ENCODE measurements around the gene ANKRD13D. TPM values are rescaled to one million over a fixed set of nuclear protein-coding genes. Genes with fewer than 3 reads are reported as not detected.

Gene ANKRD13D
- total and polyA plus RNA-seq, 8 donors: 18.5 to 96.4 (median 36.8) TPM

GRCh38 chr11:67250059-67251043 is 38.8 kb upstream of the ANKRD13D start:
- H3K36me3 ChIP-seq: peaks cover 97 to 100% (median 98%) of the 10 kb centered on the region in 4 donors
- no peak for DNase-seq
- TF ChIP-seq POLR2AphosphoS5 (IDR thresholded peaks at IDR 0.05) (no peak), CTCF (IDR thresholded peaks at IDR 0.05) (no peak), POLR2A (IDR thresholded peaks at IDR 0.05) (no peak), EP300 (IDR thresholded peaks at IDR 0.05) (no peak)
- no peak overlapping the region for H3K4me3 ChIP-seq
- WGBS, 5 donors: 93 to 94% (median 93%) methylated on average over 37 of the region's 37 CpGs
- no peaks in the 10 kb centered on the region for H3K27me3 ChIP-seq
- intact Hi-C loops (cut with DNase I; ENCODE audit: low total_unique reads): loop anchor here (10.0 kb wide), 1 partner anchor 134 kb away; no protein-coding TSS in a partner anchor
- H3K4me1 ChIP-seq: peaks cover 0 to 43% (median 13%) of the 10 kb centered on the region in 4 donors
- H3K27ac ChIP-seq: no peak overlapping the region
- H3K9me3 ChIP-seq: no peaks in the 10 kb centered on the region

GRCh38 chr11:67251841-67252240 is 37.3 kb upstream of the ANKRD13D start:
- Histone ChIP-seq H3K27me3 (no peaks in the 10 kb centered on the region), H3K4me3 (no peak overlapping the region), H3K9me3 (no peaks in the 10 kb centered on the region), H3K36me3 (peaks cover 96 to 100% (median 99%) of the 10 kb centered on the region in 4 donors), H3K27ac (no peak overlapping the region), H3K4me1 (peaks cover 0 to 43% (median 13%) of the 10 kb centered on the region in 4 donors)
- TF ChIP-seq POLR2AphosphoS5 (IDR thresholded peaks at IDR 0.05) (no peak), EP300 (IDR thresholded peaks at IDR 0.05) (no peak), CTCF (IDR thresholded peaks at IDR 0.05) (no peak), POLR2A (IDR thresholded peaks at IDR 0.05) (no peak)
- no peak for DNase-seq
- 80 to 88% (median 87%) methylated on average over 1 of the region's 1 CpG for WGBS, 5 donors
- intact Hi-C loops (cut with DNase I; ENCODE audit: low total_unique reads): loop anchor here (10.0 kb wide), 1 partner anchor 133 kb away; no protein-coding TSS in a partner anchor

- peak in 1 of 2 donors; percentile 81 for DNase-seq
- Histone ChIP-seq H3K27ac (peak overlapping the region in 3 of 5 donors; percentile 1 to 28 (median 6)), H3K9me3 (no peaks in the 10 kb centered on the region), H3K36me3 (peaks cover 90 to 96% (median 95%) of the 10 kb centered on the region in 4 donors), H3K4me1 (peaks cover 0 to 43% (median 13%) of the 10 kb centered on the region in 4 donors), H3K4me3 (no peak overlapping the region), H3K27me3 (no peaks in the 10 kb centered on the region)
- 73 to 87% (median 79%) methylated on average over 3 to 4 of the region's 4 CpGs for WGBS, 5 donors
- TF ChIP-seq POLR2AphosphoS5 (IDR thresholded peaks at IDR 0.05) (no peak), CTCF (IDR thresholded peaks at IDR 0.05) (peak in 1 of 7 experiments; percentile 18)
- intact Hi-C loops (cut with DNase I; ENCODE audit: low total_unique reads): loop anchor here (10.0 kb wide), 1 partner anchor 132 kb away; no protein-coding TSS in a partner anchor
These were observed 36.3 kb upstream of the ANKRD13D start for GRCh38 chr11:67252831-67253239.

- Histone ChIP-seq H3K9me3 (no peaks in the 10 kb centered on the region), H3K27ac (peak overlapping the region in 2 of 5 donors; percentile 20 to 28), H3K4me1 (peaks cover 0 to 34% (median 9%) of the 10 kb centered on the region in 4 donors), H3K36me3 (peaks cover 79 to 84% (median 83%) of the 10 kb centered on the region in 4 donors), H3K4me3 (no peak overlapping the region), H3K27me3 (no peaks in the 10 kb centered on the region)
- TF ChIP-seq POLR2A (IDR thresholded peaks at IDR 0.05) (no peak), EP300 (IDR thresholded peaks at IDR 0.05) (no peak), POLR2AphosphoS5 (IDR thresholded peaks at IDR 0.05) (no peak), CTCF (IDR thresholded peaks at IDR 0.05) (no peak)
- WGBS, 5 donors: 78 to 89% (median 87%) methylated on average over 14 of the region's 14 CpGs
- intact Hi-C loops (cut with DNase I; ENCODE audit: low total_unique reads): loop anchor here (10.0 kb wide), 1 partner anchor 131 kb away; no protein-coding TSS in a partner anchor
- peak in 1 of 2 donors; percentile 89 for DNase-seq
These were observed 35.1 kb upstream of the ANKRD13D start for GRCh38 chr11:67253872-67254624.
